NCI-H2029 treated with DMSO at 0.1 percent for 48 hours (cell line): Measurements from ENCODE around the gene ADAMTS19.

Experiments
- DNase-seq: peaks from one replicate; lab custom pipeline; 2025; lab: John Stamatoyannopoulos, UW

ADAMTS19 gene

GRCh38 chr5:129689045-129689444 lies 228.9 kb downstream of the ADAMTS19 start:
- no peak for DNase-seq

DNA sequence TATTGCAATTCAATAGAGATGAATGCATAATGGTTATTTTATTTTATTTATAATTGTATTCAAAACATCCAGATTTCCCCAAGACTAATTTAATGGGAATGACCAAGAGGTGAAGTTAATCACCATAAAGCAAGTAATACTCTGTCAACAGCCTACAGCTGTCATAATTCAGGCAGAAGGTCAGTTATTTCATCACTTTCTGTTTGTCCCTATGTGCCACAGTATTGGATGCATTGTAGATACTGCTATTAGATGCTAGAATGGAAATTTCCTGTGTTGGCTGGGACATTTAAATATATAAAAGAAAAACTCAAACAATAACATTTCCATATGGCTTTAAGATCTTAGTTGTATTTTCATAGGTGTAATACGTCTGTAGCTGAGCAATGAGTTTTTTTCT lies 231.1 kb downstream of the ADAMTS19 start:
- no peak for DNase-seq

DNA sequence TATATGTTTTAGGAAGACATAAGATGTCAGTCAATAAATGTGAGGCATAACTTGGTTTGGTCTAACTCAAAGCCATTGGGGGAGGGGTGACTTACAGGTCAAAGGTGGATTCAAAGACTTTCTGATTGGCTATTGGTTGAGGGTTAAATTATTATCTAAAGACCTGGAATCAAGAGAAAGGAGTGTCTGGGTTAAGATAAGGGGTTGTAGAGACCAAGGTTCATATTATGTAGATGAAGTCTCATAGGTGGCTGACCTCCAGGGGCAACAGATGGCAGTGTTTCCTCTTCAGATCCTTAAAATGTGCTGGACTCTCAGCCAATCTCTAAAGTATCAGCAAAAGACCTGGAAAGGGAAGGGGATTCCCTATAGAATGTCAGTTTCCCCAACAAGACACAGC lies 236.5 kb downstream of the ADAMTS19 start:
- DNase-seq, result no peak

GRCh38 chr5:129698661-129699060 lies 238.6 kb downstream of the ADAMTS19 start:
- DNase-seq, result no peak

GRCh38 chr5:129716235-129716634 lies 256.1 kb downstream of the ADAMTS19 start:
- DNase-seq, result no peak

GRCh38 chr5:129716651-129717050 lies 256.6 kb downstream of the ADAMTS19 start:
- DNase-seq, result no peak

DNA sequence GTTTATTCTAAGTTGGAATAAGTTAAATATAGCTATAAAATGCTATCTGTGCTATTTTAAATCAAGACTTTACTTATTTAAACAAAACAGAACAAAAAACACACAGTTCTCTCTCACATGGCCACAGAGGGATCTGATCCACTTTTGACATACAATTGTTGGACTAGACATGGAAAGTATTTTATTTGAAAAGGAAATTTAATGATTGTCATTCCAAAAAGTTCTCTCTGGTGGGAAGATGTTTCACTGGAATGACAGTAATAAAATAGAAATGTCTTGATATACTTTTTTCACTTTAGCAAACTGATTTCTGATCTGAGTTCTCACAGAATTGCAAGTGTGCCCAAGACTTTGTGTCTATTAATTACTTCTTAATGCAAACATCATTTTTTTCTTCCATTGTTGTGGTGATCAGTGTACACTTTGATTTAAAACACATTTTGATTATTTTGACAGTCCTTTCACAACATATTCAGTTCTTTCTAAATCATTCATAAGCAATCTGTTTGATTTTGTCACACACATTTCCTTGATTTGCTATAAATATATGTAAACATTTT lies 257.7 kb downstream of the ADAMTS19 start:
- DNase-seq, result no peak

- no peak for DNase-seq
These were observed 258.5 kb downstream of the ADAMTS19 start for GRCh38 chr5:129718471-129719090.

GRCh38 chr5:129724222-129724621 lies 264.1 kb downstream of the ADAMTS19 start:
- DNase-seq, result no peak

DNA sequence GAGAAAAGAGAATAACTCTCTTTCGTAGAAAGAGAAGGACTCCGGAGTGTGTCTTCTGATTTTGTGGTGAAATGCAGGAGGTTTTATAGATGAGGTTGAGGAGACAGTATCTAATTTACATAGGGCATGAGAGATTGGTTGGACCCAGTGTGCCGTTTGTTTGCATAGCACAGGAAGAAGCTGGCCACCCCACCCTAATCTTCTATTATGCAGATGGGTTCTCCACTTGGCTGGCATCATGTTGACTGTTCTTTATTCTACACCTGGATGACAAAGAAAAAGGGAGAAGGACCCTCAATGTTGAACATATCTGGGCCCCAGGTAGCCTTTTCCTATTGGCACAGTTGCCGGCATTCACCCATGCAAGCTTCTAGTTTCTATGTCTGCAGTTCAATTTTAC lies 264.5 kb downstream of the ADAMTS19 start:
- DNase-seq, result no peak

- no peak for DNase-seq
These were observed 279.7 kb downstream of the ADAMTS19 start for GRCh38 chr5:129739773-129740172.

- no peak for DNase-seq
These were observed 283.6 kb downstream of the ADAMTS19 start for GRCh38 chr5:129743541-129744187.

- DNase-seq, result no peak
These were observed 285.9 kb downstream of the ADAMTS19 start for GRCh38 chr5:129745997-129746396.

DNA sequence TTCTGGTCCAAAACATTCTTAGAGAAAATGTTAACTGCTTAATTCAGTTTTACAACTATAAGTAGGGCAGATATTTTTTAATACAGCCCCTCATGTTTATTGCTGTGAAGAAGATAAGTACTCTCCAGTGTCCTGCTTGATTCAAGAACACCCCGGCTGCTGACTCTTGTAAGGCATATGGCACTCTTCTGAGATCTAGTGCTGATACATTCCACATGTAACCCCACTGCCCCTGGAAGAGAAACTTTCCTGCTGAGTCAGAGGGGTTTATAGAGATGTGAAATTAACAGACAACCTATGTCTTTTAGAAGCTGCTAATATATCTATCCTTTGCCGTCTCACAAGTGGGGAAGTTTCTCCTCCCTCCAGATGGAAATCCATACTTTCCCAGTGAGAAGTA lies 286.8 kb downstream of the ADAMTS19 start:
- no peak for DNase-seq

DNA sequence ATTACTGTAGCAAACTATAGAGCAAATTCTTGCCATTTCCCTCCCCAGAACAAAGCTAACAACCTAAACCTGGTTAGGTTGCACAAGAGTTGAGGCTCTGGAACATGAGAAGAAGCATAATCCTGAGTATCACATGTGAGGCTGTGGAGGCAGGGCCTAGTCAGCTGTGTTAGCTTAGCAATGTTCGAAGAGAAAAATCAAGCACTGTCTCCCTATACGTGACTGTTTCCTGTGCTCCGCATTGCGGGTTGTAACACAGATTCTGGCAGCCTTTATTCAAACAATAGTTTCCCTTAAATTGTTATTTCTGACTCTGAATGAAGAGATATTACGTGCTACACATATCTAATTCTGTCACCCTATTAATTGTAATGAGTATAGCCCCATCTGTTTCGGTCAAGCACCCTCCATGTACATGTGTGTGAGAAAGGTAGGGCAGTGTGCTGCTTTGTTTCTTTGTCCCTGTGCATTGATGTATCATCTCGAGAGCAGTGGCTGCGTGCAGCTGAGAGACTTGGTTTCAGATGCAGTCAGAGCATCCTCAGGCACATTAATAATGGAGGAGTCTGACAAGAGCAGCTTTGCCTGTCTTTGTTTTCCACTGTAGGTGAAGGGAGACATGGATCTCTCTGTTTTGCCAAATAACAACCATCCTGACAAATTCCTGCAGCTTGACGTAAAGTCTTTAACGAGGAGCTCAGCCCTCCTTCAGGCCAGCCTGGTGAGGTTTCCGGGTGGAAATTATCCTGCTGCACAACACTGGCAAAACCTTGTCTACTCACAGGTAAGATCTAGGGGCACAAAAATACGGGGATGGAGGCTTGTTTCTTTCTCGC lies 287.7 kb downstream of the ADAMTS19 start, which contains the start of gene MINAR2:
MINAR2 (plus strand) TSS at position 523 of the 836 bp plus-strand sequence; CDS start at position 620, 97 bp downstream.
- no peak for DNase-seq

DNA sequence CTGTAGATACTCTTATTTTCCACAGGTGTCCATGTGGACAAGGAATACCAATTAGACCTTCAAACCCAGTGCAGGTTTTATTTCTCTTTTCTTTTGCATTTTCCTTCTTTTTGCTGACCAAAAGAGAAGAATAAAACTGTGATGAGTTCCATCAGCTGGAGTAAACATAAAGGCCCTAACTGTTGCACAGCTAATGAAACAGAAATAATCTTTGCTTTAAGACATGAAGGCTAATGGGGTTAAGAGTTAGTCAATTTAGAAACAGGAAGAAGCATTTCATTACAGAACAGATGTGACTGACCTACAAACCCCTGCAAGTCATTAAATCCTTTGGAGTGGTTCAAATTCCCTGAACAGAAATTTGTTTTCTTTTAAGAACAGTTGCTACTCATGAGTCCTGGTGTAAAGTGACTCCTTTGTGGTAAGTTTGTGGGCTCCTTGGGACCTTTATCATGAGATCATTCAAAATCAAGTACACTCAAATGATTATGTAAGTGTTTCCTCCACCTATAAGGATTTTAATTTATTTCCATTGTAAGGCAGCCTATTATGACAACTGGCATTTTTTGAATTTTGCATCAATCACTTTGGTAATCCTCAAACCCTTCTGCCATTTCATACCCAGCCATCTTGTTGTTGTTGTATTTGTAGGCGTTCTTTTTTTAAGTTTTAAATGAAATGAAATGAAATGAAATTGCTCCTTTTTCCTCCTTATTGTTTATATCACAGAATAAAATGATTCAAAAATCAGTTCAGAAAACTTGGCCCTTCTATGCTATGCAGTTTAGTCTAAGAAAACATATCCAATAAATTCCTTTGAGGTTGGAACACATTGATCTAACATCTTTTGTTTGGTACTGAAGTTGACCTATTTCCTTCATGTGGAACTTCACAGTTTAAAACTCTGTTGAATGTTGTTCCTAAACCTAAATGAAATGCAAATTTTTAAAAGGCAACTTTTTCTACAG lies 289.1 kb downstream of the ADAMTS19 start:
- DNase-seq, result no peak

GRCh38 chr5:129760636-129761325 lies 300.7 kb downstream of the ADAMTS19 start:
- DNase-seq, result no peak

DNA sequence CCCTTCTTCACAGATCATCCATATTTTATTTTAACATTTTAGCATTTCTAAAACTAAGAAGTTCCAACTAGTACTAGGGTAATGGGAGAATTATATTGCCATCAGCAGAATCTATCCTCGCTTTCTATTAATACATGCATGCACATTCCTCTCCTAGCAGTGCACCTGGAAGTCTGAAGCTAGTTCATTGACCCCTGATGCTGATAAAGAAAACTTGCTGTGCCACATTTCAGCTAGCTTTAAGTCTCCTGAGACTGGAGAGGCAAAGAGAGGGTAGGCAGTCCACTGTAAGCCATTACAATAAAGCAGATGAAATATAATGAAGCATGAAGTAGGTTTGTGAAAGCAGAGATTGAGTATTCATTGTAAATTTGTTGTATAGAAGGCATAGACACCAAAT lies 303.6 kb downstream of the ADAMTS19 start:
- no peak for DNase-seq

- no peak for DNase-seq
These were observed 306.7 kb downstream of the ADAMTS19 start for GRCh38 chr5:129766798-129767197.

GRCh38 chr5:129767927-129768380 lies 307.9 kb downstream of the ADAMTS19 start:
- peak; percentile 83 for DNase-seq

- DNase-seq, result no peak
These were observed 308.6 kb downstream of the ADAMTS19 start for GRCh38 chr5:129768735-129769134.
